Testis (tissue), 2 donors: Measurements from ENCODE around the gene LNP1.
"Not testable (repeated sequence)": the region's sequence is repeated elsewhere in the genome, so short reads cannot be mapped to it uniquely, and the experiment has no call there.

Experiments
- POLR2A ChIP-seq: fragments of 450-650 bp; IDR thresholded peaks from one replicate; pipeline ENCODE4 v1.6.1; 2017; ENCODE audit warnings: antibody characterized with exemption, mild to moderate bottlenecking, moderate library complexity
- TF ChIP-seq, protein P1 (sequence below), 3 experiments: fragments of 450-650 bp in 2 of 3; fragments of 200-600 bp in 1 of 3; sonication (generic) in 1 of 3; IDR thresholded peaks; one replicate each; pipeline ENCODE4 v1.5.1; 2016 to 2019; ENCODE audit warnings: antibody characterized with exemption in 3 of 3, mild to moderate bottlenecking in 2 of 3, moderate library complexity in 1 of 3

DNA sequence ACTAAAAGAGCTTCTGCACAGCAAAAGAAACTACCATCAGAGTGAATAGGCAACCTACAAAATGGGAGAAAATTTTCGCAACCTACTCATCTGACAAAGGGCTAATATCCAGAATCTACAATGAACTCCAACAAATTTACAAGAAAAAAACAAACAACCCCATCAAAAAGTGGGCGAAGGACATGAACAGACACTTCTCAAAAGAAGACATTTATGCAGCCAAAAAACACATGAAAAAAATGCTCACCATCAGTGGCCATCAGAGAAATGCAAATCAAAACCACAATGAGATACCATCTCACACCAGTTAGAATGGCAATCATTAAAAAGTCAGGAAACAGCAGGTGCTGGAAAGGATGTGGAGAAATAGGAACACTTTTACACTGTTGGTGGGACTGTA is 49.6 kb upstream of the LNP1 start:
- TF ChIP-seq, protein P1, sequence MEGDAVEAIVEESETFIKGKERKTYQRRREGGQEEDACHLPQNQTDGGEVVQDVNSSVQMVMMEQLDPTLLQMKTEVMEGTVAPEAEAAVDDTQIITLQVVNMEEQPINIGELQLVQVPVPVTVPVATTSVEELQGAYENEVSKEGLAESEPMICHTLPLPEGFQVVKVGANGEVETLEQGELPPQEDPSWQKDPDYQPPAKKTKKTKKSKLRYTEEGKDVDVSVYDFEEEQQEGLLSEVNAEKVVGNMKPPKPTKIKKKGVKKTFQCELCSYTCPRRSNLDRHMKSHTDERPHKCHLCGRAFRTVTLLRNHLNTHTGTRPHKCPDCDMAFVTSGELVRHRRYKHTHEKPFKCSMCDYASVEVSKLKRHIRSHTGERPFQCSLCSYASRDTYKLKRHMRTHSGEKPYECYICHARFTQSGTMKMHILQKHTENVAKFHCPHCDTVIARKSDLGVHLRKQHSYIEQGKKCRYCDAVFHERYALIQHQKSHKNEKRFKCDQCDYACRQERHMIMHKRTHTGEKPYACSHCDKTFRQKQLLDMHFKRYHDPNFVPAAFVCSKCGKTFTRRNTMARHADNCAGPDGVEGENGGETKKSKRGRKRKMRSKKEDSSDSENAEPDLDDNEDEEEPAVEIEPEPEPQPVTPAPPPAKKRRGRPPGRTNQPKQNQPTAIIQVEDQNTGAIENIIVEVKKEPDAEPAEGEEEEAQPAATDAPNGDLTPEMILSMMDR (IDR thresholded peaks at IDR 0.05) = not testable (repeated sequence)
- not testable (repeated sequence) for TF ChIP-seq POLR2A
